HG03558 (cell line): Measurements from ENCODE around the gene C1orf210.

Experiments used
- ATAC-seq: cut with Tn5 transposase; IDR thresholded peaks from one replicate; pipeline ENCODE4 v1.9.1; 2021; ENCODE audit warnings: moderate number of reproducible peaks; ENCODE audit not compliant: unreplicated experiment; ENCODE audit errors: extremely low read depth

The C1orf210 gene

DNA sequence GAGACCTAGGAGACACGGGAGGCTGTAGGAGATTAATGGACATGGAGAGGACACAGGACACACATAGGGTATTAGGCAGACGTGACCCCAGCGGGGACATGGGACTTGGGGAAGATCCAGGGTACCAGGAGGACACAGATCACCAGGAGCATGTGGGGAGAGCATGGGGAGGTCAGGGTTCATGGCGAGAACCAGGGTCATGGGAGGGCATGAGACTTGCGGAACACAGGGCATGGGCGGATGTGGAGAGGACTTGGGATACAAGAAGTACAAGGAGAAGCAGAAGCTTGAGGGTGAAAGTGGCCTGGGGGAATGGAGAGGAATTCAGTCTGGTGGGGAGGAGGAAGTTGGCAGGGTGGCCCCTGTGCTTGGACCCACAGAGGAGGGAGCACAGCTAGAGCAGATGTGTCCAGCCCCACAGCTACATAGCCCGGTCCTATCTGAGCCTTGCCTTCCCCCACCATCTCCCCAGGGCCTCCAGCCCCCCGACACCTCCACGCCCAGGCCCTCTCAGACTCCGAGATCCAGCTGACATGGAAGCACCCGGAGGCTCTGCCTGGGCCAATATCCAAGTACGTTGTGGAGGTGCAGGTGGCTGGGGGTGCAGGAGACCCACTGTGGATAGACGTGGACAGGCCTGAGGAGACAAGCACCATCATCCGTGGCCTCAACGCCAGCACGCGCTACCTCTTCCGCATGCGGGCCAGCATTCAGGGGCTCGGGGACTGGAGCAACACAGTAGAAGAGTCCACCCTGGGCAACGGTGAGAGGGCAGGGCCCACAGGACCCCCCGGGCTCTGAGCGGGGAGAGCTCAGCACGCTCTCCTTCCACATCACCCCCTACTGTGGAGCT lies 27.5 kb upstream of the C1orf210 start:
- ATAC-seq: no peak

DNA sequence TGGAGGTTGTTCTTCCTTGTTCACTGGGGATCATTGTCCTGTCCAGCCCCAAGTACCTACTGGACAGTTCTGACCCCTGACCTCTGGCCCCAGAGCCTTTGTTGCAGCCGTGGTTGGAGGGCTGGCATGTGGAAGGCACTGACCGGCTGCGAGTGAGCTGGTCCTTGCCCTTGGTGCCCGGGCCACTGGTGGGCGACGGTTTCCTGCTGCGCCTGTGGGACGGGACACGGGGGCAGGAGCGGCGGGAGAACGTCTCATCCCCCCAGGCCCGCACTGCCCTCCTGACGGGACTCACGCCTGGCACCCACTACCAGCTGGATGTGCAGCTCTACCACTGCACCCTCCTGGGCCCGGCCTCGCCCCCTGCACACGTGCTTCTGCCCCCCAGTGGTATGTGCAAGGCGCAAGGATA lies 26.8 kb upstream of the C1orf210 start:
- ATAC-seq: no peak

DNA sequence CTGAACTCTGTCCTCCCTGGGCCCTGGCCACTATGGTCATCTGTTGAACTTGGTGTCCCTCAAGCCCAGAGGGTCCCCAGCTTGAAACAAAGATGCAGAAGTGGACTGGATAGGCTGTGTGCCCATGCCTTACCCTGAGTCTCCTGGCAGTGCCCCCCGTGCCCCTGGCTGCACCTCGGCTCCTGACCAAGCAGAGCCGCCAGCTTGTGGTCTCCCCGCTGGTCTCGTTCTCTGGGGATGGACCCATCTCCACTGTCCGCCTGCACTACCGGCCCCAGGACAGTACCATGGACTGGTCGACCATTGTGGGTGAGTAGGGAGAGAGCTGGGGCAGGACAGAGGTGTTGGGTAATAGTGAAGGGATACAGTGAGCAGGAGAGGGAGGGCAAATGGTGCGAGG lies 26.1 kb upstream of the C1orf210 start:
- ATAC-seq: no peak

DNA sequence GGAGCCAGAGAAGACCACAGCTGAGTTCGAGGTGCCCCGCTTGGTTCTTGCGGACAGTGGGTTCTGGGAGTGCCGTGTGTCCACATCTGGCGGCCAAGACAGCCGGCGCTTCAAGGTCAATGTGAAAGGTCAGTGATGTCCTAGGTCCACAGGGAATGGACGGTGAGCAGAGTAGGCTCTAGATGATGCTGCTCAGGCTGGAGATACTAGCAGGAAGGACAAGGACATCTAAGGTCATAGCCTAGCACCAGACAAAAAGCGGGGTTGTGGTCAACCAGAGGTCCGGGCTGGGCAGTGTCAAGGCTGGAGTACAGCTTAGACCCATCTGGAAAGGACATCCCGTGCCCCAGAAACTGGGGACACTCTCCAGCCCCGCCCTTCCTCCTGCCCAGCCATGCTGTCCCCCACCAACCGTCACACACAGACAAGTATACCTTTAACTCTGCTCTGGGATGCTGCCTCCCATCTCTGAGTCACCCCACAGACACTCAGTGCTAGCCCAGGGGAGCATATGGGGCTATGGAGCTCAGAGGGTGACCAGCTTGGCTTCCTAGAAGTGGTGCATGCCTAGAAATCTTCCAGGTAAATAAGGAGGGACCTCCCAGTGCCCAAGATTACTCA lies 24.1 kb upstream of the C1orf210 start:
- ATAC-seq: no peak

DNA sequence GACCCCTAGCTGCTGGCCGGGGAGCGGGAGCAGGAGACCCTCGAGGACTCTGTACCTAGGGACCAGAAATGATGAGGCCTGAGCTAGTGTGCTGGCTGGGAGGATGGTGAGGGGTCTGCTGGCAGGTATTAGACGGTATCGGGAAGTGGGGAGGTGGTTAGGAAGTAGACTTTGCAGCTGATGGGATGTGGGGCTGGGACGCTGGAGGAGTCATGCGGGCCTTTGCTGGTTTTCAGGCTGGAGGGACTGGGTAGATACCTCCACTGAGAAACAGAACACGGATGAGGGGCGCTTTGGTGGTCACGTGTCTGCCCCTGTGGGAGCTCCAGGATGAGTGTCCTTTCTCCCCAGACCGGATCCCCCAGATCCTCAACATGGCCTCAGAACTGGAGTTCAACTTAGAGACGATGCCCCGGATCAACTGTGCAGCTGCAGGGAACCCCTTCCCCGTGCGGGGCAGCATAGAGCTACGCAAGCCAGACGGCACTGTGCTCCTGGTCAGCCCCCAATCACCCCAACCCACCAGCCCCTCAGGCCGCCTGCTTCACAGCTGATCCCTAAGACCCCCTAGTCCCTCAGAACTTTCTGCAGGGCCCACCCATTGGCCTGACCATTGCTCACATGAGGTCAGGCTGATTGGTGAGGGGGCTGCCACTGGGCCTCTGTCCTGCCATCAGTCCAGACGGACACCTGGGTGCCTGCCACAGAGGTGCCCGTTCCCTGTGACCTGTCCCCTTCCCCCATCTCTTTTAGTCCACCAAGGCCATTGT lies 23.4 kb upstream of the C1orf210 start:
- no peak for ATAC-seq

DNA sequence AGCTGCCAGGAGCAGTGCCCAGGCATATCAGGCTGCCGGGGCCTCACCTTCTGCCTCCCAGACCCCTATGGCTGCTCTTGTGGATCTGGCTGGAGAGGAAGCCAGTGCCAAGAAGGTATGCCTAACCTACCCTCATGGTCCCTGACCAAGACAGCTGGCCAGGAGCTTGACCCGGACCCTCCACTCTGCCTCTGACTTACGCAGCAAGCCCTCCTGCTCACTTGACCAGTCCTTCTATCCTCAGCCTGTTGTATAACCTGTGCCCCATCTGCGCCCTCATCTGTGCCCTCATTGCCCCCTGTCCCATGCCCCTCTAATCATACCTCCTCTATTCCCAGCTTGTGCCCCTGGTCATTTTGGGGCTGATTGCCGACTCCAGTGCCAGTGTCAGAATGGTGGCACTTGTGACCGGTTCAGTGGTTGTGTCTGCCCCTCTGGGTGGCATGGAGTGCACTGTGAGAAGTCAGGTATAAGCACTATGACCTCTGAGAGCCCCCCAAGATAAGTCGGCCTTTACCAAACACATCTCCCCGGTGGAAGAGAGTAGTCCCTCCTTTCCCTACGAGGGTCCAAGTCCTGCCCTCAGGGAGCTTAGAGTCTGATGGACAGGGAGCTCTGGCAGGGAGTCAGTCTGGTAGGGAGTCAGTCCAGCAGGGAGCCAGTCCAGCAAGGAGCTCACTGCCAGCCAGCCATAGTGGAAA lies 22.2 kb upstream of the C1orf210 start:
- no peak for ATAC-seq

DNA sequence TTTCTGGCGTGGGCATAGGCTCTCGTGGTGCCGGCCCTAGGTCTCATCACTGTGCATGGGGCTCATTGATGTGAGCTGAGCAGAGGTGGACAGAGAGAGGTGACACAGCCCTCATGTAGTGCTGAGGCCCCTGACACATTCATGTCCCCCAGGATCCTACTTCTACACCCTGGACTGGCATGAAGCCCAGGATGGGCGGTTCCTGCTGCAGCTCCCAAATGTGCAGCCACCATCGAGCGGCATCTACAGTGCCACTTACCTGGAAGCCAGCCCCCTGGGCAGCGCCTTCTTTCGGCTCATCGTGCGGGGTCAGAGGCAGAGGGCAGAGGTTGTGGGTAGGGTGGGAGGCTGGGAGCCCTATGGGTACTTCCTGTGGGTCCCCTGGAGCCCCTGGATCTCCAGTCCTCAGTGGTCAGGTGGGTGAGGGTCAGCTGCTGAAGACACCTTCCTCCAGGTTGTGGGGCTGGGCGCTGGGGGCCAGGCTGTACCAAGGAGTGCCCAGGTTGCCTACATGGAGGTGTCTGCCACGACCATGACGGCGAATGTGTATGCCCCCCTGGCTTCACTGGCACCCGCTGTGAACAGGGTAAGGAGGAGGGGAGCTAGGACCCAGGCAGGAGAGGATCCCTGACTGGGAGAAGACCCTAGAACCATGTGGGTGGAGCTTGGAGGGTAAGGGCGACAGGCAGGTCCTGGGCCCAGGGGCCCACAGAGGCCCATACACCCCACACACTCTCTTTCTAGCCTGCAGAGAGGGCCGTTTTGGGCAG lies 21.5 kb upstream of the C1orf210 start:
- ATAC-seq: no peak

DNA sequence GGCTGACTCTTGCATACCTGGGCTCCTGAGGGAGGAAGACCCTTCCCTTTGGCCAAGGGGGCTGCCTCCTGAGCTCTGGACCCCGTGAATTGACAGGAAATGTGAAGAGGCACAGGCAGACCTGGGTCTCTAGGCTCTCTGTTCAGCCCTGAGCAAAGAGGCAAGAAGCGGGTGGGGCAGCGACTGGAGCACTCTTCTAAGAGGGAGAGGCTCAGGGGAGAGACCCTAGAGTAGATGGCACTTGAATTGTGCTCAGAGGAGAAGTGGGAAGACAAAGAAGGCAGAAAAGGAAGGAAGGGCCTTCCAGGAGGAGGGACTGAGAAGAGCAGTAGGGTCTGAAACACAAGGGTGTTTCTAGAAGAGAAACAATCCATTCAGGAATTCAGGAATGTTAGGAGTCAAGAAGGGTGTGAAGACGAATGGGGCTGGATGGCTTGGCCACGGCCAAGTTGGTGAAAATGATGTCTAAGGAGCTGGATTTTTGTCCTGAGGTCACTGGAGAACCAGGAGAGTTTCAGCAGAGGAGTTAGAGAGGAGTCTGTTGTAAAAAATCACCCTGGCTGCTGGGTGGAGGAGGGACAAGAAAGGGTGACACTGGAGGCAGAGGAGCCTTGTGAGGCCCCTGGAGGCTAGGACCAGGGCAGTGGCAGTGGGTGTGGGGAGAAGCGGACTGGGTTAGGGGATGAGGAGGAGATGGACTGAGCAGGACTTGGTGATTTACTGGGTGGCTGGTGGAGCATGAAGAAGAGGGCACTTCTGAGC lies 20.7 kb upstream of the C1orf210 start:
- ATAC-seq: no peak

DNA sequence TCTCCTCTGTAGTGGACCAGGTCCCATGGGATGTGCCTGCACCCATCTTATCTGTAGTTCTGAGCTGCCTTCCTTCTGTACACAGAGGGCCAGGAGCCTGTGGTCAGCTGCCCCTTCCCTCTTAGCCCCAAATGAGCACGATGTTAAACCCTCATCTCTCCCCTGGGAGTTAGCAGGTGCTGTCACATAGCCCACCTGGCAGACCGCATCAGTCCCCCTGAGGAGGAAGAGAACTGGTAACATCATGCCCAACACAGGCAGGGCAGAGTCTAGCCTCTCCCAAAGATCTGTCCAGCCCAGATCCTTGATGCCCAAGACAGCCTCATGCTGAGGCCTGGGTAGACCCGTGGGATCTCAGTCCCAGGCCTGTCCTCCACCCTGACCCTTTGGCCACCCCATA lies 20.1 kb upstream of the C1orf210 start:
- no peak for ATAC-seq

DNA sequence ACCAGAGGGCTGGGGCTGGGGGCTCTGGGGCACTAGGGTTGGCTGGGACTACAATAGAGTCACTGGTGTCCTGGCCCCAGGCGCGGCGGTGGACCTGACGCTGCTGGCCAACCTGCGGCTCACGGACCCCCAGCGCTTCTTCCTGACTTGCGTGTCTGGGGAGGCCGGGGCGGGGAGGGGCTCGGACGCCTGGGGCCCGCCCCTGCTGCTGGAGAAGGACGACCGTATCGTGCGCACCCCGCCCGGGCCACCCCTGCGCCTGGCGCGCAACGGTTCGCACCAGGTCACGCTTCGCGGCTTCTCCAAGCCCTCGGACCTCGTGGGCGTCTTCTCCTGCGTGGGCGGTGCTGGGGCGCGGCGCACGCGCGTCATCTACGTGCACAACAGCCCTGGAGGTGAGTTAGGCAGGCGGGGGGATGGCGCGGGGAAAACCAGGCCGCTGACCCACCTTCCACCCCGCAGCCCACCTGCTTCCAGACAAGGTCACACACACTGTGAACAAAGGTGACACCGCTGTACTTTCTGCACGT lies 19.5 kb upstream of the C1orf210 start:
- no peak for ATAC-seq

DNA sequence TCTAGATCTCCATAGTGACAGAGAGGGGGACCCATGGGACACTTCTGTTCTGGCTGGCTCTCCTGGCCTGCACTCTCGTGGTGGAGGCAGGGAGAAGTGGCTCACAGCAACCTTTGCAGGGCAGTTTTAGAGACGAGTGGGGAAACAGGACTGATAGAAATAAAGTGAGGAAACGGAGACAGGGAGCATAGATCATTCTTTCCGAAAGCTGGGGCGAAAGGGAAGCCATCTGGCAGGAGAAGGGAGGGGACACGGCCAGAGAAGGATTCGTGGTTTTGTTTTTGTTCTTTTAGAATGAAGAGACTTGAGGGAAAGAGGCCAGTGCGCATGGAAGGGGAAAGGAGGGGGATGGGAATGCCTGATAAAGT lies 18.9 kb upstream of the C1orf210 start:
- no peak for ATAC-seq

DNA sequence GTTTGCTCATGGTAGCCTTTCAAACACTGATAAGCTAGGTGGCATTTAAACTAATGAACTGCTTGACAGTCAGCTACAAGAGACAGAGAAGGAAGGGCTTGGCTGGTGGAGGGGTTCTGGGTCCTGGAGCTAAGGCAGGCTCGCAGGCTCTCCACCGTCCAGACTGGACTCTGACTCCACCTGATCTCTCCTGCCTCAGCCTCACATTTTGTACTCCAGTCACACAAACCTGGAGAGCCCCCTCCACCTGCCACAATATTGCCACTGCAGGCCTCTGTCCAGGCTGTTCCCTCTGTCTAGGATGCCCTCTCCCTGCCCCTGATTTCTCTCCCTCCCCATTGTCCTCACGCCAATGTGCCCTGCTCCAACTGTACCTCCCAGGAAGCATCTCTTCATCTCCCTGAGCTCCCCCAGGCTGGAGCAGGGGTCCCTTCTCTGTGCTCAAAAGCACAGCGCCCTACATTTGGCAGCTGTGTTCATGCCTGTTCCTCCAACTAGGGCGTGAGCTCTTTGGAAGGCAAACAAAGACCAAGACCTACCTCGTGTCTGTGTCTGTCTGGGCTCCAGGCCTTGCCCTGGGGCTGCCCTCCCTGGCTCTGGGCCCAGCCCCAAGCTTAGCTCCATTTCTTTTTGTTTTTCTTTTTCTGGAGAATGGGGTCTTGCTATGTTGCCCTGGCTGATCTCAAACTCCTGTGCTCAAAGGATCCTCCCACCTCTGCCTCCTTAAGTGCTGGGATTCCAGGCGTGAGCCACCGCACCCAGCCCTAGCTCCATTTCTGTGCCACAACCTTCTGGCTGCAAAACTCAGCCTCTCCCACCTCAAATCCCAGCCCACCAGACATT lies 18.3 kb upstream of the C1orf210 start:
- ATAC-seq: no peak

DNA sequence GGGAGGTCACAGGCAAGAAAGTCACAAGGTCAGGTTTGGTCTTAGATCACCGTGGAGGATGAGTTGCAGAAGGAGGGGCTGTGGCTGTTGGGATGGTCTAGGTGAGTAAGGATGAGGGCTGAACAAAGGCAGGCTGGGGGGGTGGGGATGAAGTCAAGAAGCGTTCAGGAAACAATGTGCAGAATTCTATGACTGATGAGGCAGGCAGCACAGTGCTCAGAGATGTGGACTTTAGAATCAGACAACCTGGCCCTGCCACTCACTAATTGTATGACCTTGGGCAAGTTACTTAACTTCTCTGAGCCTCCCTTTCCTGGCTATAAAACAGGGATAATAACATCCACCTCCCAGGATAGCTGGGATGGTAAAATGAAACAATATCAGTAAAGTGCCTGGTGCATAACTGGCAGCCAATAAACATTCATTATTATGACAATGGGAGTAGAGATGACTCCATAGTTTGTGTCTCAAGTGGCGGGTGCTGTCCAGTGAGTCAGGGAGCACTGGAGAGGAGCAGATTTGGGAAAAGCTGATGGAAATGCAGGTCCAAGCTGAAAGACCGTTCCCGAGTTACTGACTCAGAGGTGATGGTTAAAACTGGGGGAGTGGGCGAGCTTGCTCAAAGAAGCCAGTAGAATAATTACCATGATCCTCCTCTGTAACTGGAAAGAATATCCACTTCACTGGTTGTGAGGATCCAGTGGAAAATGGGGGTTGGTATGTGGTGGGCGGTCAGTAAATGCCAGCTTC lies 17.5 kb upstream of the C1orf210 start:
- ATAC-seq: no peak

DNA sequence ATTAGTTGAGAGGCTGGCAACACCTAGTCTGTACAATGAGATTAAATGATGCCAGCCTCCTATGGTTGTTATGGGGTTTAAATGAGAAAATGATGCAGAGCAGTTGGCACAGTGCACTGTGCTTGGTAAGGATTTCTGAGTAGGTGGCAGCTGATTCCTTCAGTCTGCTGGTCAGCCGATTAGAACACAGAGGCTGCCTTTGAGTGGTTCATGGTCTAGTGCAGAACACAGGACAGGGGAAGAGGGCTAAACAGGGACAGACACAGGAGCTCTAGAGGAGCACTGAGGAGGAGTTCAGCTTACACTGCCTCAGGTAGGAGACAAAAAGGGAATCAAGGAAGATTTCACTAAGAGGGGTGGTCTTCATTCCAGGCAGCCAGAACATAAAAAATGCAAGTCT lies 16.8 kb upstream of the C1orf210 start:
- ATAC-seq: no peak

DNA sequence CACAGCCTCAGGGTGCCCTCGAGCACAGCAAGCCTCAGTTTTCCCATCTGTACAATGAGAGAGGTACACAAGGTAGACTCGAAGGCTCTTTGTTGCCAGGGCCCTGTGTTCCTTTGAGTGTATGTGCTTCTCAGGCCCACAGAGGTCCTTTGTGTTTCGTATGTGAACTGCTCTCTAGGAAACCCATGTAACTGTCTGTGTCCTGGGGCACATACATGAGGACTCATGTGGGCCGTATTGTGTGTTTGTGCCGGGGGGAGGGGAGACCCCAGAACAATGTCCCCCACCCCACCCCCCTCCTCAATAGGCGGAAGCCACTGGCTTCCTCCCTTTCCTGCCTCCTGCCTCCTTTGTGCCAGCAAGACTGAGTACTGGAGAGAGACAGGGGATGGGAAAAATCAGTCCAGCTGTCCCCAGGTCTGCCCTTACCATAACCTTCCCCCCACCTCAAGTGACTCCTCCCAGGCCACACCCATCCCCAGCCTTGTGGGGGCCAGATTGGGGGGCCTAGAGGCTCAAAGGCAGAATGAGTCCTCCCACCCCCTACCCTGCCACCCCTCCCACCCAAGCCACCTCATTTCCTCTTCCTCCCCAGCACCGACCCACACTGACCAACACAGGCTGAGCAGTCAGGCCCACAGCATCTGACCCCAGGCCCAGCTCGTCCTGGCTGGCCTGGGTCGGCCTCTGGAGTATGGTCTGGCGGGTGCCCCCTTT lies 15.2 kb upstream of the C1orf210 start, which contains the start of gene TIE1:
Gene TIE1 (plus strand): TSS at position 605 of the 717 bp plus-strand sequence. CDS start 90 bp downstream, at position 695.
- ATAC-seq: no peak

DNA sequence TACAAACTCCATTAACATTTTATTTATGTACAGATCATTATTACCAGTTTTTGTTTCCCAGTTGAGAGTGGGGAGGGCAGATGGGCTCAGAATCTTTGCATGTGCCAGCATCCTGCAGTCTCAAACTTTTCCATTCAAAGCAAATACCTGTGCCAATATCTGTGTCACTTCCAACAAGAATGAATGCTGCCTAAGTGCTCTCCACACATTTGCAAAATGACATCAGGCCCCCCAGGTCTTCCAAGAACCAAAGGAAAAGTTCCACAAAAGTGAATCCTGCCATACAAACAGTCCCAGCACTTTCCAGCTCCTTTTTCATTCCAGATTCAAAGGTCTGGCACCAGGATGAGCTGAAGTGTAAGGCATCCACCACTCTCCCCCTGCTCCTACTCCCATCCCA lies 13.7 kb upstream of the C1orf210 start:
- no peak for ATAC-seq

DNA sequence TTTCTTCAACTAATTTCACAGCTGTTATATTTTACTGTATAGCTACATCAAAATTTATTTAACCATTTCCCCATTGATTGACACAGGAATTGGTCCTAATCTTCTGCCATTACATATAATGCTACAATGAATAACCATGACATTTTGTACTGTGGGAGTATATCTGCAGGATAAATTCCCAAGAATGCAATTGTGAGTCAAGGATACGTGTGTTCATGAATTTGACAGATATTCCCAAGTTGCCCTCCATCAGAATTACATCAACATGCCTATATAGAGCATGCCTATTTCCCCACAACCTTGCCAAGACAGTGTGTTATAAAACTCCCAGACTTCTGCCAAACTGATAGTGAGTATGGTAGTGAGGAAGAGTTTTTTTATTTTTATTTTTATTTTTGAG lies 12.7 kb upstream of the C1orf210 start:
- ATAC-seq: no peak
